Lower leg skin (tissue), 3 donors: ENCODE measurements around the gene MAGI2.

ENCODE experiments used
- POLR2A ChIP-seq, 2 donors: fragments of 450-650 bp; IDR thresholded peaks; one replicate each; pipeline ENCODE4 v1.6.1; 2016 to 2017; ENCODE audit warnings: antibody characterized with exemption in 2 of 2, mild to moderate bottlenecking in 1 of 2, moderate library complexity in 1 of 2
- TF ChIP-seq, protein P1 (sequence below), 3 donors: fragments of 450-650 bp; IDR thresholded peaks; one replicate each; pipeline ENCODE4 v1.5.1; 2016; ENCODE audit warnings: antibody characterized with exemption in 3 of 3, mild to moderate bottlenecking in 3 of 3, moderate library complexity in 2 of 3

DNA sequence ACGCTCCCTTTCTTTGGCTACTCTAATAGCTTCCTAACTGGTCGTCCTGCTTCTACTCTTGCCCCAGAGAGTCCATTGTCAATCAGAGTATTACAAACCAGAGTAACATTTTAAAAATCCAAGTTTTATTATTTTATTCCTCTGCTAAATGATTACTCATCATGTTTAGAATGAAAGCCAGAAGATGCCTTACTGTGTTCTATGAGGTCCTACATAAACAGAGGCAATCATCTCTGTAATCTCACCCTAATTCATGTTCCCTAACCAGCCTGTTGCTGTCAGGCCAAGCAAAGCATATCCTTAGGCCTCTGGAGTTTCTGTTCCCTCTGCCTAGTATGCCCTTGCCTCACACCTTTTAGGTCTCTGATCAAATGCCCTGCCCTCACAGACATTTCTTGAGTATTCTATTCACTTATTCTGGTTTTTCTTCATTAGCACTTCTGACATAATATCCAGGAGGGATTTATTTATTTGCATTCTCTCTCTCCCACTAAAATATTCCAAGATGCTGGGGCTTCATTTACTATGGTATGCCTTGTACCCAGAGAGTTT is 1157.3 kb downstream of the MAGI2 start:
- TF ChIP-seq, protein P1, sequence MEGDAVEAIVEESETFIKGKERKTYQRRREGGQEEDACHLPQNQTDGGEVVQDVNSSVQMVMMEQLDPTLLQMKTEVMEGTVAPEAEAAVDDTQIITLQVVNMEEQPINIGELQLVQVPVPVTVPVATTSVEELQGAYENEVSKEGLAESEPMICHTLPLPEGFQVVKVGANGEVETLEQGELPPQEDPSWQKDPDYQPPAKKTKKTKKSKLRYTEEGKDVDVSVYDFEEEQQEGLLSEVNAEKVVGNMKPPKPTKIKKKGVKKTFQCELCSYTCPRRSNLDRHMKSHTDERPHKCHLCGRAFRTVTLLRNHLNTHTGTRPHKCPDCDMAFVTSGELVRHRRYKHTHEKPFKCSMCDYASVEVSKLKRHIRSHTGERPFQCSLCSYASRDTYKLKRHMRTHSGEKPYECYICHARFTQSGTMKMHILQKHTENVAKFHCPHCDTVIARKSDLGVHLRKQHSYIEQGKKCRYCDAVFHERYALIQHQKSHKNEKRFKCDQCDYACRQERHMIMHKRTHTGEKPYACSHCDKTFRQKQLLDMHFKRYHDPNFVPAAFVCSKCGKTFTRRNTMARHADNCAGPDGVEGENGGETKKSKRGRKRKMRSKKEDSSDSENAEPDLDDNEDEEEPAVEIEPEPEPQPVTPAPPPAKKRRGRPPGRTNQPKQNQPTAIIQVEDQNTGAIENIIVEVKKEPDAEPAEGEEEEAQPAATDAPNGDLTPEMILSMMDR (IDR thresholded peaks at IDR 0.05), result no peak
- no peak for TF ChIP-seq POLR2A (IDR thresholded peaks at IDR 0.05)
